H1 (cell line): ENCODE data around the gene RAB26. TPM values are rescaled to one million over a fixed set of nuclear protein-coding genes. Genes with fewer than 3 reads are reported as not detected.

Experiments
- CBX8 ChIP-seq: fragments of 300-800, 300-1000 bp; sonication (generic); IDR thresholded peaks from 2 replicates; pipeline ENCODE4 v1.7.1; 2016; ENCODE audit warnings: low read depth, low read length, borderline replicate concordance
- GTF2F1 ChIP-seq: IDR thresholded peaks from 2 replicates; pipeline ENCODE4 v1.6.1; 2012; ENCODE audit warnings: low read depth, low read length, improper control_type of control experiment, borderline replicate concordance
- polyA plus RNA-seq, 7 experiments: library from polyadenylated mRNA; depleted of rRNA in 3 of 7; stranded (reverse) in 5 of 7; unstranded in 2 of 7; fragments of >200 nt in 5 of 7; fragments of 200-250 nt in 2 of 7; gene quantifications; 1 replicate in 5 of 7; 2 replicates in 1 of 7; 4 replicates in 1 of 7; pipeline versions ENCODE4 v1.2.1 to v1.2.3, GENCODE V29; 2011 to 2013; ENCODE audit warnings: missing spikeins in 2 of 7, mixed read lengths in 2 of 7
- total RNA-seq: library from RNA; stranded (reverse); fragmentation: NEBNext Ultra II Directional; extraction: Animal tissue kit (Norgen Biotek cat#: 25700); gene quantifications from 2 replicates; pipeline ENCODE4 v1.2.1, GENCODE V29; 2021
- TF ChIP-seq, protein P1 (sequence below): fragments of 300-600 bp; sonication (generic); IDR thresholded peaks from 2 replicates; pipeline ENCODE4 v1.7.1; 2012; ENCODE audit warnings: low read length, moderate library complexity, mild to moderate bottlenecking, inconsistent platforms; ENCODE audit not compliant: insufficient replicate concordance

RAB26 gene
- total and polyA plus RNA-seq, 2 of the 8 experiments (the other 6 are each of a cell fraction or from before 2014, with no cell fraction given), result 4.3 to 5.4 TPM

DNA sequence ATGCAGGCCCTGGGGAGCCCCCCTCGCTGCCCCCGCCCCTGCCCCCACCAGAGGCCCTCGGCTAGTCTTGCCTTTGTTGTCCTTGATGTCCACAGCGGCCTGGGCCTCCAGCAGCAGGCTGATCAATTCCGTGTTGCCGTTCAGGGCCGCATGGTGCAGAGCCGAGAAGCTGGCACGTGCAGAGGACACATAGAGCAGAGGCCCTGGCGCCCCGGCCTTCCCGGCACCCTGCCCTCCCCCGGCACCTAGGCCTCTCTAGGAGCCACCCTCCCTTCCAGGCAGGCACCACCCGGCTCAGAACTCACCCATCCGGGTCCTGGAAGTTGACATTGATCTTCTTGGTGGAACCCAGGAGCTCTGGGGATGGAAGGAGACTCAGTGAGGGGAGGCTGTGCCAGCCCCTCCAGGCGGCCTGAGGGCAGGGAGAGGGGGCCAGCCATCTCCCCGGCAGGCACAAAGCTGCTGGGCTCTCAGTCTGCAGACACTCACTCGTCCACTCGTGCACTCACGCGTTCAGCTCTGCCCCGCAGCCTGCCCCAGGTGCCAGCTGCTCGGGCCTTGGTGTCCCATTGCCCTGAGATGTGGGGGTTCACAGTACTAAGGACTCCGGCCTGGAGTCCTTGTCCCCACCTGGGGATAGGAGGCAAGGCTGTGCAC lies 41.7 kb downstream of the RAB26 start (continued):
- TF ChIP-seq, protein P1, sequence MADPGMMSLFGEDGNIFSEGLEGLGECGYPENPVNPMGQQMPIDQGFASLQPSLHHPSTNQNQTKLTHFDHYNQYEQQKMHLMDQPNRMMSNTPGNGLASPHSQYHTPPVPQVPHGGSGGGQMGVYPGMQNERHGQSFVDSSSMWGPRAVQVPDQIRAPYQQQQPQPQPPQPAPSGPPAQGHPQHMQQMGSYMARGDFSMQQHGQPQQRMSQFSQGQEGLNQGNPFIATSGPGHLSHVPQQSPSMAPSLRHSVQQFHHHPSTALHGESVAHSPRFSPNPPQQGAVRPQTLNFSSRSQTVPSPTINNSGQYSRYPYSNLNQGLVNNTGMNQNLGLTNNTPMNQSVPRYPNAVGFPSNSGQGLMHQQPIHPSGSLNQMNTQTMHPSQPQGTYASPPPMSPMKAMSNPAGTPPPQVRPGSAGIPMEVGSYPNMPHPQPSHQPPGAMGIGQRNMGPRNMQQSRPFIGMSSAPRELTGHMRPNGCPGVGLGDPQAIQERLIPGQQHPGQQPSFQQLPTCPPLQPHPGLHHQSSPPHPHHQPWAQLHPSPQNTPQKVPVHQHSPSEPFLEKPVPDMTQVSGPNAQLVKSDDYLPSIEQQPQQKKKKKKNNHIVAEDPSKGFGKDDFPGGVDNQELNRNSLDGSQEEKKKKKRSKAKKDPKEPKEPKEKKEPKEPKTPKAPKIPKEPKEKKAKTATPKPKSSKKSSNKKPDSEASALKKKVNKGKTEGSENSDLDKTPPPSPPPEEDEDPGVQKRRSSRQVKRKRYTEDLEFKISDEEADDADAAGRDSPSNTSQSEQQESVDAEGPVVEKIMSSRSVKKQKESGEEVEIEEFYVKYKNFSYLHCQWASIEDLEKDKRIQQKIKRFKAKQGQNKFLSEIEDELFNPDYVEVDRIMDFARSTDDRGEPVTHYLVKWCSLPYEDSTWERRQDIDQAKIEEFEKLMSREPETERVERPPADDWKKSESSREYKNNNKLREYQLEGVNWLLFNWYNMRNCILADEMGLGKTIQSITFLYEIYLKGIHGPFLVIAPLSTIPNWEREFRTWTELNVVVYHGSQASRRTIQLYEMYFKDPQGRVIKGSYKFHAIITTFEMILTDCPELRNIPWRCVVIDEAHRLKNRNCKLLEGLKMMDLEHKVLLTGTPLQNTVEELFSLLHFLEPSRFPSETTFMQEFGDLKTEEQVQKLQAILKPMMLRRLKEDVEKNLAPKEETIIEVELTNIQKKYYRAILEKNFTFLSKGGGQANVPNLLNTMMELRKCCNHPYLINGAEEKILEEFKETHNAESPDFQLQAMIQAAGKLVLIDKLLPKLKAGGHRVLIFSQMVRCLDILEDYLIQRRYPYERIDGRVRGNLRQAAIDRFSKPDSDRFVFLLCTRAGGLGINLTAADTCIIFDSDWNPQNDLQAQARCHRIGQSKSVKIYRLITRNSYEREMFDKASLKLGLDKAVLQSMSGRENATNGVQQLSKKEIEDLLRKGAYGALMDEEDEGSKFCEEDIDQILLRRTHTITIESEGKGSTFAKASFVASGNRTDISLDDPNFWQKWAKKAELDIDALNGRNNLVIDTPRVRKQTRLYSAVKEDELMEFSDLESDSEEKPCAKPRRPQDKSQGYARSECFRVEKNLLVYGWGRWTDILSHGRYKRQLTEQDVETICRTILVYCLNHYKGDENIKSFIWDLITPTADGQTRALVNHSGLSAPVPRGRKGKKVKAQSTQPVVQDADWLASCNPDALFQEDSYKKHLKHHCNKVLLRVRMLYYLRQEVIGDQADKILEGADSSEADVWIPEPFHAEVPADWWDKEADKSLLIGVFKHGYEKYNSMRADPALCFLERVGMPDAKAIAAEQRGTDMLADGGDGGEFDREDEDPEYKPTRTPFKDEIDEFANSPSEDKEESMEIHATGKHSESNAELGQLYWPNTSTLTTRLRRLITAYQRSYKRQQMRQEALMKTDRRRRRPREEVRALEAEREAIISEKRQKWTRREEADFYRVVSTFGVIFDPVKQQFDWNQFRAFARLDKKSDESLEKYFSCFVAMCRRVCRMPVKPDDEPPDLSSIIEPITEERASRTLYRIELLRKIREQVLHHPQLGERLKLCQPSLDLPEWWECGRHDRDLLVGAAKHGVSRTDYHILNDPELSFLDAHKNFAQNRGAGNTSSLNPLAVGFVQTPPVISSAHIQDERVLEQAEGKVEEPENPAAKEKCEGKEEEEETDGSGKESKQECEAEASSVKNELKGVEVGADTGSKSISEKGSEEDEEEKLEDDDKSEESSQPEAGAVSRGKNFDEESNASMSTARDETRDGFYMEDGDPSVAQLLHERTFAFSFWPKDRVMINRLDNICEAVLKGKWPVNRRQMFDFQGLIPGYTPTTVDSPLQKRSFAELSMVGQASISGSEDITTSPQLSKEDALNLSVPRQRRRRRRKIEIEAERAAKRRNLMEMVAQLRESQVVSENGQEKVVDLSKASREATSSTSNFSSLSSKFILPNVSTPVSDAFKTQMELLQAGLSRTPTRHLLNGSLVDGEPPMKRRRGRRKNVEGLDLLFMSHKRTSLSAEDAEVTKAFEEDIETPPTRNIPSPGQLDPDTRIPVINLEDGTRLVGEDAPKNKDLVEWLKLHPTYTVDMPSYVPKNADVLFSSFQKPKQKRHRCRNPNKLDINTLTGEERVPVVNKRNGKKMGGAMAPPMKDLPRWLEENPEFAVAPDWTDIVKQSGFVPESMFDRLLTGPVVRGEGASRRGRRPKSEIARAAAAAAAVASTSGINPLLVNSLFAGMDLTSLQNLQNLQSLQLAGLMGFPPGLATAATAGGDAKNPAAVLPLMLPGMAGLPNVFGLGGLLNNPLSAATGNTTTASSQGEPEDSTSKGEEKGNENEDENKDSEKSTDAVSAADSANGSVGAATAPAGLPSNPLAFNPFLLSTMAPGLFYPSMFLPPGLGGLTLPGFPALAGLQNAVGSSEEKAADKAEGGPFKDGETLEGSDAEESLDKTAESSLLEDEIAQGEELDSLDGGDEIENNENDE, result no peak
- TF ChIP-seq GTF2F1, result no peak
- TF ChIP-seq CBX8, result no peak
